Glutamatergic neuron (in vitro differentiated cells): ENCODE measurements around the gene SUN2. TPM values are rescaled to one million over a fixed set of nuclear protein-coding genes. Genes with fewer than 3 reads are reported as not detected.

Source experiments
- DNase-seq: peaks from one replicate; pipeline ENCODE4 v3.0.0; 2022
- H3K27ac Mint-ChIP-seq: one replicate; pipeline ENCODE4 v1.8.0; 2020; ENCODE audit warnings: mild to moderate bottlenecking, mixed read lengths, inconsistent platforms; ENCODE audit not compliant: unreplicated experiment
- H3K27me3 Mint-ChIP-seq: one replicate; pipeline ENCODE4 v1.8.0; 2020; ENCODE audit warnings: mild to moderate bottlenecking, moderate library complexity, mixed read lengths, inconsistent platforms; ENCODE audit not compliant: unreplicated experiment
- H3K36me3 Mint-ChIP-seq: one replicate; pipeline ENCODE4 v1.8.0; 2020; ENCODE audit warnings: mild to moderate bottlenecking, mixed read lengths, inconsistent platforms; ENCODE audit not compliant: unreplicated experiment
- H3K4me1 Mint-ChIP-seq: one replicate; pipeline ENCODE4 v1.8.0; 2020; ENCODE audit warnings: mild to moderate bottlenecking, low read depth, mixed read lengths, inconsistent platforms; ENCODE audit not compliant: unreplicated experiment
- H3K4me3 Mint-ChIP-seq: one replicate; pipeline ENCODE4 v1.8.0; 2020; ENCODE audit warnings: mild to moderate bottlenecking, mixed read lengths, inconsistent platforms; ENCODE audit not compliant: unreplicated experiment
- H3K9me3 Mint-ChIP-seq: one replicate; pipeline ENCODE4 v1.8.0; 2020; ENCODE audit warnings: mild to moderate bottlenecking, moderate library complexity, mixed read lengths, inconsistent platforms; ENCODE audit not compliant: unreplicated experiment
- total RNA-seq: library from RNA; stranded (reverse); fragmentation: NEBNext Ultra II Directional; extraction: Animal tissue kit (Norgen Biotek cat#: 25700); gene quantifications from one replicate; pipeline ENCODE4 v1.2.1, GENCODE V29; 2021; ENCODE audit not compliant: unreplicated experiment
- TF ChIP-seq, protein P1 (sequence below): fragments of 200-600 bp; sonication (generic); IDR thresholded peaks from one replicate; pipeline ENCODE4 v1.5.0; 2021; ENCODE audit not compliant: partially characterized antibody, unreplicated experiment

SUN2 gene
- total RNA-seq, 1 donor from 2014 or later: 174 TPM

DNA sequence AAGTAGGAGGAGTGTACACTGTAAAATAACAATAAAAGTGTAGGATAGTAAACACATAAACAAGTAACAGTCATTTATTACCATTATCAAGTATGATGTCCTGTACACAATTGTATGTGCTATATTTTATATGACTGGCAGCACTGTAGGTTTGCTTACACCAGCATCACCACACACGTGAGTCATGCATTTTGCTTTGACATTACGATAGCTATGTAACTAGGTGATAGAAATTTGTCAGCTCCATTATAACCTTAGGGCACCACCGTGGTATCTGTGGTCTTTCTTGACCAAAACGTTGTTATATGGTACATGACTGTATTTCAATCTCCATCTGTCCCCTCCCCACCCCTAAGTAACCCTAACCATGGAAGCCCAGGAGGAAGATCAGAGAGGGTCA, 37.0 kb upstream of the SUN2 start:
- Mint-ChIP-seq H3K4me1 (peaks cover 6% of the 10 kb centered on the region), H3K27ac (no peak overlapping the region), H3K4me3 (peak overlapping the region; percentile 93), H3K9me3 (peaks cover 2% of the 10 kb centered on the region), H3K27me3 (peaks cover 5% of the 10 kb centered on the region), H3K36me3 (no peaks in the 10 kb centered on the region)
- DNase-seq: no peak
- TF ChIP-seq, protein P1, sequence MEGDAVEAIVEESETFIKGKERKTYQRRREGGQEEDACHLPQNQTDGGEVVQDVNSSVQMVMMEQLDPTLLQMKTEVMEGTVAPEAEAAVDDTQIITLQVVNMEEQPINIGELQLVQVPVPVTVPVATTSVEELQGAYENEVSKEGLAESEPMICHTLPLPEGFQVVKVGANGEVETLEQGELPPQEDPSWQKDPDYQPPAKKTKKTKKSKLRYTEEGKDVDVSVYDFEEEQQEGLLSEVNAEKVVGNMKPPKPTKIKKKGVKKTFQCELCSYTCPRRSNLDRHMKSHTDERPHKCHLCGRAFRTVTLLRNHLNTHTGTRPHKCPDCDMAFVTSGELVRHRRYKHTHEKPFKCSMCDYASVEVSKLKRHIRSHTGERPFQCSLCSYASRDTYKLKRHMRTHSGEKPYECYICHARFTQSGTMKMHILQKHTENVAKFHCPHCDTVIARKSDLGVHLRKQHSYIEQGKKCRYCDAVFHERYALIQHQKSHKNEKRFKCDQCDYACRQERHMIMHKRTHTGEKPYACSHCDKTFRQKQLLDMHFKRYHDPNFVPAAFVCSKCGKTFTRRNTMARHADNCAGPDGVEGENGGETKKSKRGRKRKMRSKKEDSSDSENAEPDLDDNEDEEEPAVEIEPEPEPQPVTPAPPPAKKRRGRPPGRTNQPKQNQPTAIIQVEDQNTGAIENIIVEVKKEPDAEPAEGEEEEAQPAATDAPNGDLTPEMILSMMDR: no peak

DNA sequence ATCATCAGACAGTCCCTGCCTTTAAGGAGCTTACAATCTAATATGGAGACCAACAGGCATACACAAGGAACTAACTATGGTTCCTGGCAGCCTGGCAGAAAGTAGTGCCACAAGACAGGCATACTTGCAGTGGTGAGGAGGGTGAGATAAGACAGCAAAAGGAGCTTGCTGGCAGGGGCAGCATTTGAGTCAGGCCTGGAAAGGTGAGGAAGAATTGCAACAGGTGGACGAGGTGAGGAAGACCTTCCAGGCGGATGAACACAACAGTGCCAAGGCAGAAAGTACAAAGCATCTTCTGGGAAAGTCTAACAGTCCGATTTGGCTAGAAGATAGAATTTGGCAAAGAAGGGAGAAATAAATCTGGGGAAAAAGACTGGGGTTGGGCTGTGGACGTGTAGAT, 33.8 kb upstream of the SUN2 start:
- Mint-ChIP-seq H3K36me3 (no peaks in the 10 kb centered on the region), H3K27me3 (no peaks in the 10 kb centered on the region), H3K4me3 (no peak overlapping the region), H3K9me3 (no peaks in the 10 kb centered on the region), H3K27ac (no peak overlapping the region), H3K4me1 (peaks cover 6% of the 10 kb centered on the region)
- DNase-seq: no peak
- TF ChIP-seq, protein P1: no peak

DNA sequence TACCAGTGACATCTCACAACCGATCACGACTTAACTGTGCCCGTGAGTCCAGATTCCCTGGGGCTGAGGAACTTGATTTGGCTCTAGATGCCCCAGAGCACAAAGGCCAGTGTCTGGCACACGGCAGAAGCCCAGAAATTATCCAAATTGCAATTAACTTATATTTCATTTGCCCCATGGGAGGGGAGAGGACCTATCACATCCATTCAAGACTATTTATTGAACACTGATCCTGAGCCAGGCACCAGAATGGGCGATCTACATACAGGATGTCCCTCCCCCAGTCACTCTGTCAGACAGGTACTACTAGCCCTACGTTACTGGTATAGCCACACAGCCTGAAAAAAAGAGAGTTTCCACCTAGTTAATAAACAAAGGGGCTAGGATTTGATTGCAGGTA, 33.0 kb upstream of the SUN2 start:
- Mint-ChIP-seq H3K4me3 (no peak overlapping the region), H3K4me1 (peaks cover 8% of the 10 kb centered on the region), H3K9me3 (peaks cover 1% of the 10 kb centered on the region), H3K27me3 (peaks cover 2% of the 10 kb centered on the region), H3K27ac (peak overlapping the region; percentile 52), H3K36me3 (no peaks in the 10 kb centered on the region)
- no peak for DNase-seq
- TF ChIP-seq, protein P1: no peak

DNA sequence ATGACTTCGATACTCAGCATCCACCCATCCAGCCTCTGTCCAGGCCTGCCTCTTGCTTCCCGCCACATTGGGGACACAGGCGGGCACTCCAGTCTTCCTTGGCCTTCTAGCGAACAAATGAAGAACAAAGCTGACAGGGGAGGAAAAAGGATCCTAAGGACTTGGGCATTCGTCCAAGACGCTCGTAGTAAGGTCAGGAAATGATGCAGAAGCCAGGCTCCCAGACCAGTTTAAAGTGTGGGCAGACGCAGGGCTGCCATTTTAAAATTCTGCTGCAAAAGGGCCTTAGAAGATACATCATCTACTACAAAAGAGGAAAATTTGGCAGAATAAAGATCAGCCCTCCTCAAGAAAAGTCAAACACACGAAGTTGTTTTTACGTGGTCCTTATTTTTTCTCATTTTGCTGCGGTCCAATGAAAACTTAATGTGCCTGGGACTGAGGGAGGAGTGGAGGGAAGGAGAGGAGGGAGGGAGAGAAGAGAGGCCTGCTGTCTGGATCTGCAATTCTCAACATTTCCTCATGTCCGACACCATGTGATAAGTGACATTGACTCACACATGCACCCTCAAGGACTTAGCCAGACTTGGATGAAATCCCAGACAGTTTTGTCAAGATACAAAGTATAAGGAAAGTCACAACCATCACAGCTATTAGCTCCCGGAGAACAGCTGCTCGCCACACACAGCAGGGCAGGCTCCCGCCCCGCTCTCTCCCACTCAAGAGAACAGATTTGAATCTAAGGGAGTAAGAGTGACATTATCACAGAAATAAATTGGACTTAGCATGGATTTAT, 32.4 kb upstream of the SUN2 start:
- Mint-ChIP-seq H3K27me3 (peaks cover 2% of the 10 kb centered on the region), H3K27ac (no peak overlapping the region), H3K9me3 (peaks cover 1% of the 10 kb centered on the region), H3K4me1 (peaks cover 10% of the 10 kb centered on the region), H3K36me3 (no peaks in the 10 kb centered on the region), H3K4me3 (no peak overlapping the region)
- TF ChIP-seq, protein P1: no peak
- no peak for DNase-seq

DNA sequence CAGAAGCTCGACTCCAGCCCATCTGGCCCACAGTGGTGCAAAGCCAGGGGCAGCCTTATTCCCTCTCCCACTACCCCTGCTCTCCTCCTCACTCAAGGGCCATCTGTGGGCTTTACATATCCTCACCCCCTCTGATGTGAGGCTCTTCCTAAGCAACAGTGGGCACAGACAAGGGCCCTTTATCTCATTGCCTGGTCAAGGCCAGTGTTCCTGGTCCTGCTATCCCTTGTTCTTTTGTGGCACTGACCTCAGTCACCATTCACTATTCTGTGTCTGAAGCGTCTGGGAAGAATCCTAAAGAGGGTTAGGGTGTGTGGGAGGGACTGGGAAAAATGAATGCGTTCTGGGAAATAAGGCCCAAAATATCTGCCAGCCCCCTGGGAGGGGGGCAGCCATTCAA, 30.8 kb upstream of the SUN2 start:
- H3K27ac Mint-ChIP-seq: no peak overlapping the region
- H3K4me1 Mint-ChIP-seq: peaks cover 18% of the 10 kb centered on the region
- TF ChIP-seq, protein P1: no peak
- H3K27me3 Mint-ChIP-seq: peaks cover 2% of the 10 kb centered on the region
- H3K9me3 Mint-ChIP-seq: peaks cover 1% of the 10 kb centered on the region
- H3K4me3 Mint-ChIP-seq: no peak overlapping the region
- H3K36me3 Mint-ChIP-seq: peaks cover 8% of the 10 kb centered on the region
- DNase-seq: no peak
